Loucy (cell line): ENCODE results near the gene DGKQ.

Experiments
- EZH2phosphoT487 ChIP-seq: fragments of 200-600 bp; IDR thresholded peaks from 2 replicates; pipeline ENCODE4 v1.6.1; 2018; ENCODE audit warnings: antibody characterized with exemption, mild to moderate bottlenecking, moderate library complexity, borderline replicate concordance
- TF ChIP-seq, protein P1 (sequence below): fragments of 200-600 bp; sonication (generic); conservative IDR thresholded peaks from 2 replicates; pipeline ENCODE4 v1.5.1; 2014; ENCODE audit warnings: mild to moderate bottlenecking, antibody characterized with exemption, low read length

DNA sequence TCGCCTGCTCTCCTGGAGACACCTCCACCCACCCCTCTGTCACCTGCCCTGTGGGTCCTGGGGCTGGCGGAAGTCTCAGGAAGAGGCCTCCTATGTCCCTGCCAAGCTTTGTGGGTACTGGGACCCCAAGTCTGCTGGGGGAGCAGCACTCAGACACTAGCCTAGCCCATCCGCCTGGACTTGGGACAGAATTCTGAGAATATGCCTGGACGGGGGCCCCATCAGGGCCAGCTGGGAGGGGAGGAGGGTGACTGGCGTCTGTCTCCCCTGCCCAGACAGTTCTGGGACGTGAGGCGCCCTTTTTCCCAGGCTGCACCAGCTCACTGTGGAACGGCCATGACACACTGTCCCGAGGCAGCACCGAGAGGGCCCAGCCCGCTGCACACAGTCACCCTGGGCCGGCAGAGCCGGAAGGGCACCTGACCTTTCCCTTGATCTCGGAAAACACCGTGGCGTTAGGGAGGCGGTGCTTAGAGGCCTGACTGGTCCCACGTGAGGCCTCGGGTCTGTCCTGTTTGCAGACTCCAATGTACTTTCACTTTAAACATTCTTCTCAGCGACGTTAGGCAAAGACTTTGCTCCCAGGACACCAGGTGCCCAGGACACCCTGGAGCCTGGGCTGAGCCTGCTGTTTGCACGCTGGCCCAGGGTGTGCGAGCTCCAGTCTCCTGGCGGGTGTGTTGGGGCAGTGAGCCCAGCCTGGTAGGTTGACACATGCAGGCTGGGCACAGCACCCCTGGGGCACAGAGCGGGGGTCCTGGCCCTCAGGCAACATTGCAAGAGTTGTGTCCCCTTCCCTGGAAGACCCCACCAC, 19.1 kb upstream of the DGKQ start:
- TF ChIP-seq, protein P1, sequence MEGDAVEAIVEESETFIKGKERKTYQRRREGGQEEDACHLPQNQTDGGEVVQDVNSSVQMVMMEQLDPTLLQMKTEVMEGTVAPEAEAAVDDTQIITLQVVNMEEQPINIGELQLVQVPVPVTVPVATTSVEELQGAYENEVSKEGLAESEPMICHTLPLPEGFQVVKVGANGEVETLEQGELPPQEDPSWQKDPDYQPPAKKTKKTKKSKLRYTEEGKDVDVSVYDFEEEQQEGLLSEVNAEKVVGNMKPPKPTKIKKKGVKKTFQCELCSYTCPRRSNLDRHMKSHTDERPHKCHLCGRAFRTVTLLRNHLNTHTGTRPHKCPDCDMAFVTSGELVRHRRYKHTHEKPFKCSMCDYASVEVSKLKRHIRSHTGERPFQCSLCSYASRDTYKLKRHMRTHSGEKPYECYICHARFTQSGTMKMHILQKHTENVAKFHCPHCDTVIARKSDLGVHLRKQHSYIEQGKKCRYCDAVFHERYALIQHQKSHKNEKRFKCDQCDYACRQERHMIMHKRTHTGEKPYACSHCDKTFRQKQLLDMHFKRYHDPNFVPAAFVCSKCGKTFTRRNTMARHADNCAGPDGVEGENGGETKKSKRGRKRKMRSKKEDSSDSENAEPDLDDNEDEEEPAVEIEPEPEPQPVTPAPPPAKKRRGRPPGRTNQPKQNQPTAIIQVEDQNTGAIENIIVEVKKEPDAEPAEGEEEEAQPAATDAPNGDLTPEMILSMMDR = no peak
- no peak for TF ChIP-seq EZH2phosphoT487
